Brain microvascular endothelial cell (primary cell): ENCODE data around the gene MLEC.

Experiments
- DNase-seq: peaks from one replicate; pipeline ENCODE4 v3.0.0-alpha.2; 2020
- H3K27ac ChIP-seq: fragments of 250-450 bp; sonication (Bioruptor Pico); 2 replicates; pipeline ENCODE4 v1.5.1; 2020; ENCODE audit warnings: mild to moderate bottlenecking, moderate library complexity
- H3K27me3 ChIP-seq: fragments of 250-450 bp; sonication (Bioruptor Pico); replicated peaks from 2 replicates; pipeline ENCODE4 v1.5.1; 2020; ENCODE audit warnings: mild to moderate bottlenecking
- H3K36me3 ChIP-seq: fragments of 250-450 bp; sonication (Bioruptor Pico); replicated peaks from 2 replicates; pipeline ENCODE4 v1.5.1; 2020; ENCODE audit warnings: mild to moderate bottlenecking
- H3K4me3 ChIP-seq: 2 replicates; pipeline ENCODE4 v1.5.1; 2011; ENCODE audit warnings: low read depth, mild to moderate bottlenecking, control low read depth, low read length, moderate library complexity
- in situ Hi-C: cut with HindIII; loops from 2 replicates; pipeline ENCODE4 v1.10.0; 2017; ENCODE audit warnings: low sequenced_read_pairs, low pct_ligation_motif_present
- TF ChIP-seq, protein P1 (sequence below): IDR thresholded peaks from 2 replicates; pipeline ENCODE4 v1.5.1; 2011; ENCODE audit warnings: low read depth, mild to moderate bottlenecking, moderate library complexity, low read length, control low read depth, inconsistent platforms; ENCODE audit errors: missing control alignments

The MLEC gene

DNA sequence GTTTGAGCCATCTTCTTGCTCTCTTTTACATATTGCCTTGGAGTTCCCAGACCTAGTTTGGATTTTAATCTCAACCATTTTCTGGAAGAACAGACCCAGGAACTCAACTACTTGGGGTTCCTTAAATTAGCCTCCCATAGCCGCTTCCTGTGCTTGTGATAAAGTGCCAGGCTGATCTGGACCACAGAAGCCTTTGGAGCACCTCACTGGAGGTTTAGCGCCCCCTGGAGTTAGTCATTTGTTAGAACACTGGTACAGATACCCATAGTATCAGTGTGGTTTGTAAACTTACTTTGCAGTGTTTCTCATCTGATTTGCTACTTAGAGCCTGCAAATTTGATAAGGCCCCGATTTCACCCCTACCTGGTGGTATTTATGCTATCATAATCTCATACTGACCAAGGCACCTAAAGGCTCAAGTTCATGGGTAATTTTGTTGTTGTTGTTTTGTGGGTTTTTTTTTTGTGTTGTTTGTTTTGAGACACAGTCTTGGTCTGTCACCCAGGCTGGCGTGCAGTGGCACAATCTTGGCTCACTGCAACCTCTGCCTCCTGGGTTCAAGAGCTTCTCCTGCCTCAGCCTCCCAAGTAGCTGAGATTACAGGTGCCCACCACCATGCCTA is 27.0 kb downstream of the MLEC start:
- TF ChIP-seq, protein P1, sequence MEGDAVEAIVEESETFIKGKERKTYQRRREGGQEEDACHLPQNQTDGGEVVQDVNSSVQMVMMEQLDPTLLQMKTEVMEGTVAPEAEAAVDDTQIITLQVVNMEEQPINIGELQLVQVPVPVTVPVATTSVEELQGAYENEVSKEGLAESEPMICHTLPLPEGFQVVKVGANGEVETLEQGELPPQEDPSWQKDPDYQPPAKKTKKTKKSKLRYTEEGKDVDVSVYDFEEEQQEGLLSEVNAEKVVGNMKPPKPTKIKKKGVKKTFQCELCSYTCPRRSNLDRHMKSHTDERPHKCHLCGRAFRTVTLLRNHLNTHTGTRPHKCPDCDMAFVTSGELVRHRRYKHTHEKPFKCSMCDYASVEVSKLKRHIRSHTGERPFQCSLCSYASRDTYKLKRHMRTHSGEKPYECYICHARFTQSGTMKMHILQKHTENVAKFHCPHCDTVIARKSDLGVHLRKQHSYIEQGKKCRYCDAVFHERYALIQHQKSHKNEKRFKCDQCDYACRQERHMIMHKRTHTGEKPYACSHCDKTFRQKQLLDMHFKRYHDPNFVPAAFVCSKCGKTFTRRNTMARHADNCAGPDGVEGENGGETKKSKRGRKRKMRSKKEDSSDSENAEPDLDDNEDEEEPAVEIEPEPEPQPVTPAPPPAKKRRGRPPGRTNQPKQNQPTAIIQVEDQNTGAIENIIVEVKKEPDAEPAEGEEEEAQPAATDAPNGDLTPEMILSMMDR: peak; percentile 86
- DNase-seq: peak; percentile 74
- Histone ChIP-seq H3K27ac (no peak overlapping the region), H3K4me3 (no peak overlapping the region), H3K36me3 (peaks cover 29% of the 10 kb centered on the region), H3K27me3 (no peaks in the 10 kb centered on the region)
- in situ Hi-C loops: no loop called here

DNA sequence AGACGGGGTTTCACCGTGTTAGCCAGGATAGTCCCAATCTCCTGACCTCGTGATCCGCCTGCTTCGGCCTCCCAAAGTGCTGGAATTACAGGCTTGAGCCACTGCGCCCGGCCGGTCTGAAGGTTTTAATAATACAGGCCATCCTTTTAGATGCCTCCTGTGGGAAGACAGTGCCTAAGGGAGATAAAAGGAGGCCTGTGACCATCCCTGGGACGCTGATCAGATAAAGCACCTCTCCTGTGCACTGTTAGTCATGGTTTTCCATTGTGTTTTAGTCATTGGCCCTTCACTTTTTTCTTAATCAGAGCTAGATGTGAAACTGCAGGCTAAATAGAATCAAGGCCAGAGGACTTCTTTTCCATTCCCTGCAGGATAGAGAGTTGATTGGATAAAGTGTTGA is 31.1 kb downstream of the MLEC start:
- TF ChIP-seq, protein P1: no peak
- Histone ChIP-seq H3K4me3 (no peak overlapping the region), H3K27ac (no peak overlapping the region), H3K36me3 (peaks cover 58% of the 10 kb centered on the region), H3K27me3 (no peaks in the 10 kb centered on the region)
- no peak for DNase-seq
- in situ Hi-C loops: no loop called here

DNA sequence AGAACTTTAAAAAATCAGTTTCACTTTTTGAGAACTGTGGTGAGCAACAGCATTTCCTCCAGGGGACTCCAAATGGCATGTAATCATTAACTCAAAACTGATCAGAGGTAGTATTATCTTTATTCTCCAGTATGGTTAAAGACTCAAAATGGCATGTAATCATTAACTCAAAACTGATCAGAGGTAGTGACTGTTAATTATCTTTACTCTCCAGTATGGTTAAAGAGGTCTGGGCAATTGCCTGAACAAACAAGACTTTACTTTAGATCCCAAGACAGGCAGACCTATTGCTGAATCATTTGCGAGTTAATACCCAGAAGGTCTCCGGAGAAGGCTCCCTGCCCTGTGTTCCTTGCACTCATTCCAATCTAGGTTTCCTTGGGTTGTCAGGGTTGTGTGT is 32.1 kb downstream of the MLEC start:
- Histone ChIP-seq H3K36me3 (peaks cover 56% of the 10 kb centered on the region), H3K4me3 (no peak overlapping the region), H3K27ac (no peak overlapping the region), H3K27me3 (no peaks in the 10 kb centered on the region)
- TF ChIP-seq, protein P1: no peak
- in situ Hi-C loops: no loop called here
- DNase-seq: no peak

DNA sequence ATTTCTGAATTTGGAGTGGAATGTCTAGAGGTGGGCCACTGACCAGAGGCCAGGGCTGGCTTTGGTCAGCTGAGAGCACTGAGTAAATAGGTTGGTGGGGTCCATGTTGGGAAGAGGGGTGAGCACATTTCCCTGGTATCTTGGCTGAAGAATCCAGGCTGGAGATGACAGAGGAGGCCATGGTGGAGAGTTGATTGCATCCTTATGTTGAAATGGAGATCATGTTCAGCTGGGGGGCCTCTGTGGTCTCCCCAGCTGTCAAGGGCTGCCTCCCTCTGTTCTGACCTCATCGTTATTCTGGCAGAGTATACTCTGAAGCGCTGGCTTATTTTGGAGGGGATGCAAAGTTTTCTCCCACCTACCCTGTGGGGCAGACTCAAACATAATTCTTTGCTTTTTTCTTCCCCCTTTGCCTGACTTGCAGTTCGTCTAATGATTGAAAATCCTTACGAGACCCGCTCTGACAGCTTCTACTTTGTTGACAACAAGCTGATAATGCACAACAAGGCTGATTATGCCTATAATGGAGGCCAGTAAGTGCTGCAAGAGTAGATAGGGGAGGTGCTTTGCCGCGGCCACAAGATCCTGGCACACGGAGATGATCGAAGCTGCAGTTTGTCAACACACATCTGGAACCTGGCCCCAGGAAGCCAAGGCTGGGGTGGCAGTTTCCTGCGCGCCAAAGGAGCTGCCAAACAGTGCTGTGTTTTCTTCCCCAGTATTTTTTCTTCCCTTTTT is 32.7 kb downstream of the MLEC start:
- TF ChIP-seq, protein P1: no peak
- H3K36me3 ChIP-seq: peaks cover 52% of the 10 kb centered on the region
- no peak overlapping the region for H3K4me3 ChIP-seq
- no peaks in the 10 kb centered on the region for H3K27me3 ChIP-seq
- H3K27ac ChIP-seq: no peak overlapping the region
- no peak for DNase-seq
- in situ Hi-C loops: no loop called here

DNA sequence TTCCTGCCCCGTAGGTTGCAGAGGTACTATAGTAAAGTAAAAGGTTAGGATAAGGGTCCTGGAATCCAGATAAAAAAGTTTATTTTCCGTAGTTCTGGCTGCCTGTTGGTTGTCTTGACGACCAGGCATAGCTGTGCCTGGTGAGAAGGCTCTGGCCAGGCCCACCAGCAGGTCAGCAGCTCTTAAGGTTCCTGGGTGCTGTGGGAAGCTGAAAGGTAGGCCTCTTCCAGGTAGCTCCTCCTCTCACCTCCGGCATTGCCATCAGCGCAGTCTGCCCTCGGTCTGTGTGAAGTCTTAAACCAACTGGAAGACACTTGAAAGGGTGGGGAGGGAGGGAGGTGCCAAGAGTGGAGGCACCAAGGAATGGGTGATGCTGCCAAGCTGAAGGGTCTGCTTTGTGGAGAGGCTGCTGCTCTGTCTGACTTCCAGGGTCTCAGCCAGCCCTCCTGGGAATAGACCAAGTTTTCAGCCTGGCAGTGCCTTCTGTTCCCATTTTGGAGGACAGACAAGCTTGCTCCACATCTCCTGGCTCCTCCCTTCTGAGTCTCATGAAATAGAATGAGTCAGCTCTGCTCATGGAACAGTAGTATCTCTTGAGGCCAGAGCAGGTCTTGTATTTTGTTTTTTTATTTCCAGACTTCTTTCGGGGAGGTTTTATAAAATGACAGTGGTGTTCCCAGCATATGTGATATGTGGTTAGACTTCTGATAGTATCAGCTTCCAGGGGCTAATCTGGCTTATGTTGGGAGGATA is 33.5 kb downstream of the MLEC start:
- Histone ChIP-seq H3K27ac (no peak overlapping the region), H3K36me3 (peaks cover 46% of the 10 kb centered on the region), H3K27me3 (no peaks in the 10 kb centered on the region), H3K4me3 (no peak overlapping the region)
- in situ Hi-C loops: no loop called here
- peak; percentile 56 for DNase-seq
- TF ChIP-seq, protein P1: no peak
